Body of pancreas (tissue), 4 donors: ENCODE data around the gene ARL4D. TPM values are rescaled to one million over a fixed set of nuclear protein-coding genes. Genes with fewer than 3 reads are reported as not detected.
"Not testable (repeated sequence)": the region's sequence is repeated elsewhere in the genome, so short reads cannot be mapped to it uniquely, and the experiment has no call there.

ENCODE experiments used
- ATAC-seq: fragments of 150-250 bp; one replicate; pipeline ENCODE4 v1.9.1; 2016
- DNase-seq, 4 donors: peaks; one replicate each; pipeline ENCODE4 v3.0.0-alpha.2; 2019
- H3K27ac ChIP-seq, 4 donors: fragments of 200-600 bp; sonication (generic); 1 replicate in 3 of 4; 2 replicates in 1 of 4; pipeline versions ENCODE4 v1.5.1 to v1.6.1; 2016 to 2019; ENCODE audit warnings: mild to moderate bottlenecking in 1 of 4, mixed read lengths in 1 of 4, moderate library complexity in 1 of 4
- H3K27me3 ChIP-seq, 2 donors: fragments of 200-600 bp; sonication (generic); one replicate each; pipeline ENCODE4 v1.6.0; 2016; ENCODE audit warnings: mild to moderate bottlenecking in 1 of 2
- H3K36me3 ChIP-seq, 2 donors: fragments of 200-600 bp; sonication (generic); replicated peaks in 1 of 2; 2 replicates each; pipeline ENCODE4 v1.5.1; 2016; ENCODE audit warnings: low read depth in 2 of 2; ENCODE audit not compliant: insufficient read depth in 1 of 2
- H3K4me1 ChIP-seq: fragments of 200-600 bp; sonication (generic); one replicate; pipeline ENCODE4 v1.6.0; 2016
- H3K4me3 ChIP-seq, 2 donors: fragments of 200-600 bp; sonication (generic); 1 replicate in 1 of 2; 2 replicates in 1 of 2; pipeline ENCODE4 v1.5.1; 2016 to 2019
- H3K9me3 ChIP-seq, 3 donors: fragments of 200-600 bp; sonication (generic); 1 replicate in 2 of 3; 2 replicates in 1 of 3; pipeline ENCODE4 v1.5.1; 2016
- CTCF ChIP-seq, 7 experiments: fragments of 450-650 bp in 4 of 7; fragments of 200-600 bp in 3 of 7; sonication (generic) in 3 of 7; IDR thresholded peaks; one replicate each; pipeline ENCODE4 v1.5.1; 2016 to 2019; ENCODE audit warnings: antibody characterized with exemption in 7 of 7
- POLR2A ChIP-seq, 3 donors: fragments of 450-650 bp; IDR thresholded peaks; one replicate each; pipeline ENCODE4 v1.6.1; 2016; ENCODE audit warnings: antibody characterized with exemption in 3 of 3, mild to moderate bottlenecking in 2 of 3
- WGBS, 2 donors: methylation state at CpG; one replicate each; pipeline ENCODE4 v1.1.5; 2017; 5-methylcytosine and 5-hydroxymethylcytosine counted together
- intact Hi-C: fragments of 100-400 bp; cut with DNase I; formaldehyde crosslinking; loops from one replicate; pipeline ENCODE4 v1.15.1; 2023
- total RNA-seq, 2 donors: library from RNA; depleted of rRNA; stranded (reverse); fragments of >200 nt; gene quantifications; one replicate each; pipeline ENCODE4 v1.1.0, GENCODE V29; 2016

ARL4D gene
- total RNA-seq, 2 donors from 2014 or later: 2.1 to 4.6 TPM

- H3K9me3 ChIP-seq: no peaks in the 10 kb centered on the region
- H3K27ac ChIP-seq: peak overlapping the region; percentile 9 to 79 (median 62)
- TF ChIP-seq CTCF (IDR thresholded peaks at IDR 0.05) (no peak), POLR2A (IDR thresholded peaks at IDR 0.05) (peak in 2 of 3 donors; percentile 2 to 21)
- ATAC-seq (peak; percentile 11), DNase-seq (peak; percentile 44 to 76 (median 60))
- intact Hi-C loops: no loop called here
- H3K4me3 ChIP-seq: no peak overlapping the region
- H3K27me3 ChIP-seq: no peaks in the 10 kb centered on the region
- H3K36me3 ChIP-seq: no peaks in the 10 kb centered on the region
- WGBS, 2 donors: 44 to 46% methylated on average over 4 of the region's 4 CpGs
- peaks cover 53% of the 10 kb centered on the region for H3K4me1 ChIP-seq
Observed at GRCh38 chr17:43373356-43373755, 25.4 kb upstream of the ARL4D start.

GRCh38 chr17:43375915-43376314 lies 22.9 kb upstream of the ARL4D start:
- H3K4me1 ChIP-seq: peaks cover 39% of the 10 kb centered on the region
- intact Hi-C loops, H3K4me3 ChIP-seq, DNase-seq, ATAC-seq, H3K9me3 ChIP-seq, H3K27ac ChIP-seq, H3K27me3 ChIP-seq, H3K36me3 ChIP-seq: not testable (repeated sequence)
- WGBS, 2 donors: 91 to 93% methylated on average over 4 of the region's 4 CpGs

GRCh38 chr17:43377056-43377810 lies 21.6 kb upstream of the ARL4D start:
- WGBS, 2 donors: 81 to 82% methylated on average over 12 of the region's 12 CpGs
- DNase-seq (no peak), ATAC-seq (no peak)
- H3K4me3 ChIP-seq: no peak overlapping the region
- no peaks in the 10 kb centered on the region for H3K9me3 ChIP-seq
- intact Hi-C loops: no loop called here
- H3K27ac ChIP-seq: no peak overlapping the region
- no peak for TF ChIP-seq CTCF (IDR thresholded peaks at IDR 0.05)
- no peak for TF ChIP-seq POLR2A (IDR thresholded peaks at IDR 0.05)
- H3K27me3 ChIP-seq: no peaks in the 10 kb centered on the region
- no peaks in the 10 kb centered on the region for H3K36me3 ChIP-seq
- H3K4me1 ChIP-seq: peaks cover 38% of the 10 kb centered on the region

GRCh38 chr17:43378766-43379165 lies 20.0 kb upstream of the ARL4D start:
- no peak overlapping the region for H3K27ac ChIP-seq
- no peak for TF ChIP-seq POLR2A (IDR thresholded peaks at IDR 0.05)
- TF ChIP-seq CTCF (IDR thresholded peaks at IDR 0.05): no peak
- H3K4me3 ChIP-seq: no peak overlapping the region
- no peaks in the 10 kb centered on the region for H3K9me3 ChIP-seq
- H3K36me3 ChIP-seq: no peaks in the 10 kb centered on the region
- peaks cover 23% of the 10 kb centered on the region for H3K4me1 ChIP-seq
- H3K27me3 ChIP-seq: no peaks in the 10 kb centered on the region
- ATAC-seq (no peak), DNase-seq (no peak)
- intact Hi-C loops: no loop called here
- 91 to 94% methylated on average over 24 to 26 of the region's 26 CpGs for WGBS, 2 donors

- H3K27ac ChIP-seq: peak overlapping the region in 3 of 4 donors; percentile 74 to 80 (median 78)
- TF ChIP-seq POLR2A (IDR thresholded peaks at IDR 0.05) (no peak), CTCF (IDR thresholded peaks at IDR 0.05) (no peak)
- no peak for ATAC-seq
- H3K36me3 ChIP-seq: no peaks in the 10 kb centered on the region
- no peaks in the 10 kb centered on the region for H3K27me3 ChIP-seq
- no peak for DNase-seq
- no peaks in the 10 kb centered on the region for H3K9me3 ChIP-seq
- no peak overlapping the region for H3K4me3 ChIP-seq
- H3K4me1 ChIP-seq: peaks cover 20% of the 10 kb centered on the region
- intact Hi-C loops: no loop called here
- WGBS, 2 donors: 94 to 96% methylated on average over 5 of the region's 5 CpGs
Observed at GRCh38 chr17:43380307-43380706, 18.5 kb upstream of the ARL4D start.
